ENCODE data around the gene ALS2CL.

Gene ALS2CL

GRCh38 chr3:46699676-46700523 lies 6.4 kb upstream of the ALS2CL start:
- TF ChIP-seq POLR2AphosphoS5 (IDR thresholded peaks at IDR 0.05; ENCODE audit: low read depth, low read length) (no peak), TAF1 (IDR thresholded peaks at IDR 0.05; ENCODE audit: borderline replicate concordance, low read depth, low read length) (no peak), POLR2A (IDR thresholded peaks at IDR 0.05; ENCODE audit: low read depth, low read length) (no peak)
- FAIRE-seq (no peak), DNase-seq (ENCODE audit: insufficient read length) (no peak)

- no peak for FAIRE-seq
- no peak for DNase-seq (ENCODE audit: insufficient read length)
- no peak for TF ChIP-seq POLR2AphosphoS5 (IDR thresholded peaks at IDR 0.05; ENCODE audit: low read depth, low read length)
- no peak for TF ChIP-seq POLR2A (IDR thresholded peaks at IDR 0.05; ENCODE audit: low read depth, low read length)
- no peak for TF ChIP-seq TAF1 (IDR thresholded peaks at IDR 0.05; ENCODE audit: borderline replicate concordance, low read depth, low read length)
Observed at GRCh38 chr3:46695962-46696894, 2.7 kb upstream of the ALS2CL start.

- peak; percentile 84 for FAIRE-seq
- DNase-seq (ENCODE audit: insufficient read length), result no peak
- TF ChIP-seq TAF1 (IDR thresholded peaks at IDR 0.05; ENCODE audit: borderline replicate concordance, low read depth, low read length), result no peak
- TF ChIP-seq POLR2AphosphoS5 (IDR thresholded peaks at IDR 0.05; ENCODE audit: low read depth, low read length), result no peak
- no peak for TF ChIP-seq POLR2A (IDR thresholded peaks at IDR 0.05; ENCODE audit: low read depth, low read length)
Observed at GRCh38 chr3:46695177-46695961, 1.9 kb upstream of the ALS2CL start.

GRCh38 chr3:46694520-46694919 lies 1.0 kb upstream of the ALS2CL start:
- TF ChIP-seq TAF1 (IDR thresholded peaks at IDR 0.05; ENCODE audit: borderline replicate concordance, low read depth, low read length) (no peak), POLR2A (IDR thresholded peaks at IDR 0.05; ENCODE audit: low read depth, low read length) (no peak), POLR2AphosphoS5 (IDR thresholded peaks at IDR 0.05; ENCODE audit: low read depth, low read length) (no peak)
- no peak for FAIRE-seq
- DNase-seq (ENCODE audit: insufficient read length), result no peak

- DNase-seq (ENCODE audit: insufficient read length), result peak; percentile 42
- peak; percentile 27 for FAIRE-seq
- TF ChIP-seq TAF1 (IDR thresholded peaks at IDR 0.05; ENCODE audit: borderline replicate concordance, low read depth, low read length) (no peak), POLR2AphosphoS5 (IDR thresholded peaks at IDR 0.05; ENCODE audit: low read depth, low read length) (no peak), POLR2A (IDR thresholded peaks at IDR 0.05; ENCODE audit: low read depth, low read length) (no peak)
Observed at GRCh38 chr3:46693892-46694226, 380 bp upstream of the ALS2CL start.

- TF ChIP-seq POLR2AphosphoS5 (IDR thresholded peaks at IDR 0.05; ENCODE audit: low read depth, low read length) (no peak), TAF1 (IDR thresholded peaks at IDR 0.05; ENCODE audit: borderline replicate concordance, low read depth, low read length) (no peak), POLR2A (IDR thresholded peaks at IDR 0.05; ENCODE audit: low read depth, low read length) (no peak)
- no peak for DNase-seq (ENCODE audit: insufficient read length)
- FAIRE-seq, result no peak
Observed at GRCh38 chr3:46692566-46692990, 901 bp downstream of the ALS2CL start.

GRCh38 chr3:46690798-46691197 lies 2.7 kb downstream of the ALS2CL start:
- DNase-seq (ENCODE audit: insufficient read length) (no peak), FAIRE-seq (no peak)
- TF ChIP-seq POLR2A (IDR thresholded peaks at IDR 0.05; ENCODE audit: low read depth, low read length), result no peak
- TF ChIP-seq POLR2AphosphoS5 (IDR thresholded peaks at IDR 0.05; ENCODE audit: low read depth, low read length), result no peak
- TF ChIP-seq TAF1 (IDR thresholded peaks at IDR 0.05; ENCODE audit: borderline replicate concordance, low read depth, low read length), result no peak

- DNase-seq (ENCODE audit: insufficient read length), result no peak
- no peak for TF ChIP-seq POLR2A (IDR thresholded peaks at IDR 0.05; ENCODE audit: low read depth, low read length)
- no peak for FAIRE-seq
Observed at GRCh38 chr3:46685446-46685845, 8.0 kb downstream of the ALS2CL start.

GRCh38 chr3:46684891-46685290 lies 8.6 kb downstream of the ALS2CL start:
- TF ChIP-seq POLR2AphosphoS5 (IDR thresholded peaks at IDR 0.05; ENCODE audit: low read depth, low read length), result no peak
- TF ChIP-seq TAF1 (IDR thresholded peaks at IDR 0.05; ENCODE audit: borderline replicate concordance, low read depth, low read length), result no peak
- no peak for TF ChIP-seq POLR2A (IDR thresholded peaks at IDR 0.05; ENCODE audit: low read depth, low read length)
- DNase-seq (ENCODE audit: insufficient read length), result no peak
- no peak for FAIRE-seq

GRCh38 chr3:46682974-46683373 lies 10.5 kb downstream of the ALS2CL start:
- TF ChIP-seq POLR2AphosphoS5 (IDR thresholded peaks at IDR 0.05; ENCODE audit: low read depth, low read length), result no peak
- TF ChIP-seq TAF1 (IDR thresholded peaks at IDR 0.05; ENCODE audit: borderline replicate concordance, low read depth, low read length), result no peak
- TF ChIP-seq POLR2A (IDR thresholded peaks at IDR 0.05; ENCODE audit: low read depth, low read length), result no peak
- FAIRE-seq (no peak), DNase-seq (ENCODE audit: insufficient read length) (no peak)

All from GM12892 (cell line).